Upper lobe of left lung (tissue), 4 donors: Measurements from ENCODE around the gene CCDC90B.

Experiments used
- POLR2AphosphoS5 ChIP-seq, 2 donors: sonication (generic); formaldehyde crosslinking; IDR thresholded peaks; one replicate each; pipeline ENCODE4 v1.5.1; 2017; ENCODE audit warnings: antibody characterized with exemption in 2 of 2
- TF ChIP-seq, protein P1 (sequence below), 6 experiments: fragments of 450-650 bp in 4 of 6; fragments of 200-600 bp in 2 of 6; sonication (generic) in 2 of 6; IDR thresholded peaks; one replicate each; pipeline ENCODE4 v1.5.1; 2016 to 2019; ENCODE audit warnings: antibody characterized with exemption in 6 of 6

DNA sequence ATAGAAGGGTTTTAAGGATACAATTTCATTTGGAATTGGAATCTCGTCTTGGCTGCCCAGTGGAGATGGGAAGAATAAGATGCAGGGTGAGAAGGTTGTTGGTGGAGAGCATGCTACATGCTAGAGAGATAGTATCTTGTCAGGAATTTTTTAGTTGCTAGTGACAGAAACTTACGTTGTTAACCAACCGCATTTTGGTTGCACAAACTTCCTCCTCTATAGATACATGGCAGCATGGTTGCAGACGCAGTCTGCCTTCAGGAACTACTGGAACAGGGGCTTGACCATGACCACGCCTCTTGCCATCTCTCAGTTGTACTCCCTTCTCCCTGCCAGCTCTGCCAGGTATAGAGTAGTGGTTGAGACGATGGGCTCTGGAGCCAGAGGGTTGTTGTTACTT is 13.5 kb upstream of the CCDC90B start:
- TF ChIP-seq POLR2AphosphoS5 (IDR thresholded peaks at IDR 0.05) = no peak
- TF ChIP-seq, protein P1, sequence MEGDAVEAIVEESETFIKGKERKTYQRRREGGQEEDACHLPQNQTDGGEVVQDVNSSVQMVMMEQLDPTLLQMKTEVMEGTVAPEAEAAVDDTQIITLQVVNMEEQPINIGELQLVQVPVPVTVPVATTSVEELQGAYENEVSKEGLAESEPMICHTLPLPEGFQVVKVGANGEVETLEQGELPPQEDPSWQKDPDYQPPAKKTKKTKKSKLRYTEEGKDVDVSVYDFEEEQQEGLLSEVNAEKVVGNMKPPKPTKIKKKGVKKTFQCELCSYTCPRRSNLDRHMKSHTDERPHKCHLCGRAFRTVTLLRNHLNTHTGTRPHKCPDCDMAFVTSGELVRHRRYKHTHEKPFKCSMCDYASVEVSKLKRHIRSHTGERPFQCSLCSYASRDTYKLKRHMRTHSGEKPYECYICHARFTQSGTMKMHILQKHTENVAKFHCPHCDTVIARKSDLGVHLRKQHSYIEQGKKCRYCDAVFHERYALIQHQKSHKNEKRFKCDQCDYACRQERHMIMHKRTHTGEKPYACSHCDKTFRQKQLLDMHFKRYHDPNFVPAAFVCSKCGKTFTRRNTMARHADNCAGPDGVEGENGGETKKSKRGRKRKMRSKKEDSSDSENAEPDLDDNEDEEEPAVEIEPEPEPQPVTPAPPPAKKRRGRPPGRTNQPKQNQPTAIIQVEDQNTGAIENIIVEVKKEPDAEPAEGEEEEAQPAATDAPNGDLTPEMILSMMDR (IDR thresholded peaks at IDR 0.05) = no peak
